Measurements from ENCODE around the gene RAX.

RAX gene

GRCh38 chr18:59232309-59233016 is 40.8 kb downstream of the RAX start:
- no peak overlapping the region for H3K27ac ChIP-seq
- no peak for TF ChIP-seq CTCF (conservative IDR thresholded peaks at IDR 0.05; ENCODE audit: low read depth)
- ChIA-PET CTCF (no interaction called here), POLR2A (ENCODE audit: low non-redundant PET) (no interaction called here)
- no peak for DNase-seq (ENCODE audit: low spot score)

- H3K27ac ChIP-seq, result no peak overlapping the region
- ChIA-PET POLR2A (ENCODE audit: low non-redundant PET) (no interaction called here), CTCF (no interaction called here)
- TF ChIP-seq CTCF (conservative IDR thresholded peaks at IDR 0.05; ENCODE audit: low read depth), result no peak
- no peak for DNase-seq (ENCODE audit: low spot score)
These were observed 41.4 kb downstream of the RAX start for GRCh38 chr18:59231877-59232276.

GRCh38 chr18:59231114-59231513 is 42.1 kb downstream of the RAX start:
- DNase-seq (ENCODE audit: low spot score), result no peak
- TF ChIP-seq CTCF (conservative IDR thresholded peaks at IDR 0.05; ENCODE audit: low read depth), result no peak
- CTCF ChIA-PET, result interaction anchor here (0.6 kb wide), 1 partner anchor 140 kb away, joined by 4 read pairs; no protein-coding TSS in a partner anchor
- H3K27ac ChIP-seq, result no peak overlapping the region
- POLR2A ChIA-PET (ENCODE audit: low non-redundant PET), result no interaction called here

- POLR2A ChIA-PET (ENCODE audit: low non-redundant PET), result no interaction called here
- no peak for DNase-seq (ENCODE audit: low spot score)
- no peak overlapping the region for H3K27ac ChIP-seq
- no peak for TF ChIP-seq CTCF (conservative IDR thresholded peaks at IDR 0.05; ENCODE audit: low read depth)
- CTCF ChIA-PET, result interaction anchor here (0.5 kb wide), 1 partner anchor 288 kb away, joined by 3 read pairs; no protein-coding TSS in a partner anchor
These were observed 43.4 kb downstream of the RAX start for GRCh38 chr18:59229701-59230443.

- CTCF ChIA-PET, result no interaction called here
These were observed 44.1 kb downstream of the RAX start for GRCh38 chr18:59229191-59229590.

GRCh38 chr18:59228351-59228750 is 44.9 kb downstream of the RAX start:
- DNase-seq (ENCODE audit: low spot score), result no peak
- POLR2A ChIA-PET (ENCODE audit: low non-redundant PET), result no interaction called here
- no peak overlapping the region for H3K27ac ChIP-seq
- CTCF ChIA-PET, result no interaction called here
- no peak for TF ChIP-seq CTCF (conservative IDR thresholded peaks at IDR 0.05; ENCODE audit: low read depth)

More at GRCh38 chr18:59229191-59229590, 44.1 kb downstream of the RAX start:
- TF ChIP-seq CTCF (conservative IDR thresholded peaks at IDR 0.05; ENCODE audit: low read depth), result no peak
- DNase-seq (ENCODE audit: low spot score), result no peak
- POLR2A ChIA-PET (ENCODE audit: low non-redundant PET), result no interaction called here
- no peak overlapping the region for H3K27ac ChIP-seq

Data from RWPE1 (cell line).